Measurements from ENCODE around the gene GPC4.

GPC4 gene

GRCh38 chrX:133412246-133412645 is 3.0 kb downstream of the GPC4 start:
- TF ChIP-seq RAD21 (IDR thresholded peaks at IDR 0.05; ENCODE audit: low read depth) (no peak), ZBTB7A (IDR thresholded peaks at IDR 0.05; ENCODE audit: low read depth) (no peak), TEAD4 (IDR thresholded peaks at IDR 0.05) (peak; percentile 78), NFIC (IDR thresholded peaks at IDR 0.05) (peak; percentile 43), CEBPB (IDR thresholded peaks at IDR 0.05) (no peak), FOXM1 (IDR thresholded peaks at IDR 0.05; ENCODE audit: borderline replicate concordance, low read depth) (no peak), TCF12 (IDR thresholded peaks at IDR 0.05; ENCODE audit: low read depth) (no peak), TAF1 (IDR thresholded peaks at IDR 0.05; ENCODE audit: low read depth) (no peak), EP300 (IDR thresholded peaks at IDR 0.05; ENCODE audit: borderline replicate concordance) (peak; percentile 62; the same call in 1 of the 2 replicates)
- TF ChIP-seq, protein P1, sequence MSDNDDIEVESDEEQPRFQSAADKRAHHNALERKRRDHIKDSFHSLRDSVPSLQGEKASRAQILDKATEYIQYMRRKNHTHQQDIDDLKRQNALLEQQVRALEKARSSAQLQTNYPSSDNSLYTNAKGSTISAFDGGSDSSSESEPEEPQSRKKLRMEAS (IDR thresholded peaks at IDR 0.05), result no peak; the same call in 1 of the 2 replicates

GRCh38 chrX:133410550-133410949 is 4.7 kb downstream of the GPC4 start:
- TF ChIP-seq ZBTB7A (IDR thresholded peaks at IDR 0.05; ENCODE audit: low read depth) (no peak), NFIC (IDR thresholded peaks at IDR 0.05) (no peak), TAF1 (IDR thresholded peaks at IDR 0.05; ENCODE audit: low read depth) (no peak), TEAD4 (IDR thresholded peaks at IDR 0.05) (no peak), YY1 (IDR thresholded peaks at IDR 0.05; ENCODE audit: low read depth) (no peak)

DNA sequence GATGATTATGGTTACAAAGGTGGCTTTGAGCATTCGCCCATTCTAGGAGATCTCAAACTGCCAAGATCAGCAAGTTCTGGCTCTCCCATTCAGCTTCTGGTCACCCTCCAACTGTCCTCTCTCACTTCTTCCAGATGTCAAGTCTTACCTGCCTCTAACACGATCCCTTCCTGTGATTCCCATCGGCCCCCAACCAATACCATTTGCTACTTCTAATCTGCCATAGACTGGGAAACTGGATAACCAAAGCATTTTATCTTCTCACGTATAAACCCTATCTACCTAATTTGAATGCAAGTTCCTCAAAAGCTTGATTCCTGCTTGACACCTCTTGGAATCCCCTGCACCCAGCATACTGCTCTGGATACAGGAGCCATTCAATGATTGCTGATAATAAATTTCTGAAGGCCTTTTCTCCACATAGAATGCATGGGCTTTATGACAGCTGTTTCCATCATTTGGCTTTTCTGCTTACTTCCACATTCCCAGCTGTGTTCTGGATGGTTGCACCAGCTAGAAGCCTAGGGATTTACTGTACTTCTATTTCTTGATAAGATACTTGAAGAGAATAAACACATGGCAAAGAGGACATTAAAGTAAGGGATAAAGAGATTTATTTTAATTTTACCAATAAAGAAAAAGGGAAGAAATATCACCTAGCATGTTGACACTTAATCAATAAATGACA is 9.6 kb downstream of the GPC4 start:
- TF ChIP-seq CEBPB (IDR thresholded peaks at IDR 0.05) (no peak), TAF1 (IDR thresholded peaks at IDR 0.05; ENCODE audit: low read depth) (no peak), FOXM1 (IDR thresholded peaks at IDR 0.05; ENCODE audit: borderline replicate concordance, low read depth) (no peak), NFIC (IDR thresholded peaks at IDR 0.05) (no peak), EP300 (IDR thresholded peaks at IDR 0.05; ENCODE audit: borderline replicate concordance) (no peak), YY1 (IDR thresholded peaks at IDR 0.05; ENCODE audit: low read depth) (no peak), TCF12 (IDR thresholded peaks at IDR 0.05; ENCODE audit: low read depth) (no peak), TEAD4 (IDR thresholded peaks at IDR 0.05) (no peak), CREB1 (IDR thresholded peaks at IDR 0.05; ENCODE audit: low read depth) (no peak), EGR1 (IDR thresholded peaks at IDR 0.05) (no peak)
- TF ChIP-seq, protein P2, sequence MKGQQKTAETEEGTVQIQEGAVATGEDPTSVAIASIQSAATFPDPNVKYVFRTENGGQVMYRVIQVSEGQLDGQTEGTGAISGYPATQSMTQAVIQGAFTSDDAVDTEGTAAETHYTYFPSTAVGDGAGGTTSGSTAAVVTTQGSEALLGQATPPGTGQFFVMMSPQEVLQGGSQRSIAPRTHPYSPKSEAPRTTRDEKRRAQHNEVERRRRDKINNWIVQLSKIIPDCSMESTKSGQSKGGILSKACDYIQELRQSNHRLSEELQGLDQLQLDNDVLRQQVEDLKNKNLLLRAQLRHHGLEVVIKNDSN (IDR thresholded peaks at IDR 0.05), result no peak
- TF ChIP-seq, protein P3, sequence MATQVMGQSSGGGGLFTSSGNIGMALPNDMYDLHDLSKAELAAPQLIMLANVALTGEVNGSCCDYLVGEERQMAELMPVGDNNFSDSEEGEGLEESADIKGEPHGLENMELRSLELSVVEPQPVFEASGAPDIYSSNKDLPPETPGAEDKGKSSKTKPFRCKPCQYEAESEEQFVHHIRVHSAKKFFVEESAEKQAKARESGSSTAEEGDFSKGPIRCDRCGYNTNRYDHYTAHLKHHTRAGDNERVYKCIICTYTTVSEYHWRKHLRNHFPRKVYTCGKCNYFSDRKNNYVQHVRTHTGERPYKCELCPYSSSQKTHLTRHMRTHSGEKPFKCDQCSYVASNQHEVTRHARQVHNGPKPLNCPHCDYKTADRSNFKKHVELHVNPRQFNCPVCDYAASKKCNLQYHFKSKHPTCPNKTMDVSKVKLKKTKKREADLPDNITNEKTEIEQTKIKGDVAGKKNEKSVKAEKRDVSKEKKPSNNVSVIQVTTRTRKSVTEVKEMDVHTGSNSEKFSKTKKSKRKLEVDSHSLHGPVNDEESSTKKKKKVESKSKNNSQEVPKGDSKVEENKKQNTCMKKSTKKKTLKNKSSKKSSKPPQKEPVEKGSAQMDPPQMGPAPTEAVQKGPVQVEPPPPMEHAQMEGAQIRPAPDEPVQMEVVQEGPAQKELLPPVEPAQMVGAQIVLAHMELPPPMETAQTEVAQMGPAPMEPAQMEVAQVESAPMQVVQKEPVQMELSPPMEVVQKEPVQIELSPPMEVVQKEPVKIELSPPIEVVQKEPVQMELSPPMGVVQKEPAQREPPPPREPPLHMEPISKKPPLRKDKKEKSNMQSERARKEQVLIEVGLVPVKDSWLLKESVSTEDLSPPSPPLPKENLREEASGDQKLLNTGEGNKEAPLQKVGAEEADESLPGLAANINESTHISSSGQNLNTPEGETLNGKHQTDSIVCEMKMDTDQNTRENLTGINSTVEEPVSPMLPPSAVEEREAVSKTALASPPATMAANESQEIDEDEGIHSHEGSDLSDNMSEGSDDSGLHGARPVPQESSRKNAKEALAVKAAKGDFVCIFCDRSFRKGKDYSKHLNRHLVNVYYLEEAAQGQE (IDR thresholded peaks at IDR 0.05; ENCODE audit: low read depth), result no peak
- TF ChIP-seq, protein P1 (IDR thresholded peaks at IDR 0.05), result no peak

DNA sequence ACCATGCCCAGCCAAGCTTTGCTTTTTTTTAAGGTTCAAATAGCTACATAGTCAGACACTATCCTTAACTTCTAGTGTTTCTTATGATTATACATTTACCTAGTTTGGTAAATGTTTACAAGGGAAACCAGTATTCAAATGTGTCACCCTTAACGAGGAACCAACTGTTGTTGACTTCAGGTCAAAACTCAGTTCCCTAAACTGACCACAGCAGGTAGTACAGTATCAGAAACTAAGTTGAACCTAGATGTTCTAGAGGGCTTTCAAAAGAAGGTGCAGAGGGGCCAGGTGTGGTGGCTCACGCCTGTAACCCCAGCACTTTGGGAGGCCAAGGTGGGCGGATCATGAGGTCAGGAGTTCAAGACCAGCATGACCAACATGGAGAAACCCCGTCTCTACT is 11.3 kb downstream of the GPC4 start:
- TF ChIP-seq EP300 (IDR thresholded peaks at IDR 0.05; ENCODE audit: borderline replicate concordance), result no peak
- TF ChIP-seq RAD21 (IDR thresholded peaks at IDR 0.05; ENCODE audit: low read depth), result no peak
- TF ChIP-seq NFIC (IDR thresholded peaks at IDR 0.05), result no peak
- TF ChIP-seq, protein P2 (IDR thresholded peaks at IDR 0.05), result no peak
- TF ChIP-seq CEBPB (IDR thresholded peaks at IDR 0.05), result no peak
- no peak for TF ChIP-seq FOXM1 (IDR thresholded peaks at IDR 0.05; ENCODE audit: borderline replicate concordance, low read depth)
- TF ChIP-seq TEAD4 (IDR thresholded peaks at IDR 0.05), result no peak
- no peak for TF ChIP-seq CREB1 (IDR thresholded peaks at IDR 0.05; ENCODE audit: low read depth)

DNA sequence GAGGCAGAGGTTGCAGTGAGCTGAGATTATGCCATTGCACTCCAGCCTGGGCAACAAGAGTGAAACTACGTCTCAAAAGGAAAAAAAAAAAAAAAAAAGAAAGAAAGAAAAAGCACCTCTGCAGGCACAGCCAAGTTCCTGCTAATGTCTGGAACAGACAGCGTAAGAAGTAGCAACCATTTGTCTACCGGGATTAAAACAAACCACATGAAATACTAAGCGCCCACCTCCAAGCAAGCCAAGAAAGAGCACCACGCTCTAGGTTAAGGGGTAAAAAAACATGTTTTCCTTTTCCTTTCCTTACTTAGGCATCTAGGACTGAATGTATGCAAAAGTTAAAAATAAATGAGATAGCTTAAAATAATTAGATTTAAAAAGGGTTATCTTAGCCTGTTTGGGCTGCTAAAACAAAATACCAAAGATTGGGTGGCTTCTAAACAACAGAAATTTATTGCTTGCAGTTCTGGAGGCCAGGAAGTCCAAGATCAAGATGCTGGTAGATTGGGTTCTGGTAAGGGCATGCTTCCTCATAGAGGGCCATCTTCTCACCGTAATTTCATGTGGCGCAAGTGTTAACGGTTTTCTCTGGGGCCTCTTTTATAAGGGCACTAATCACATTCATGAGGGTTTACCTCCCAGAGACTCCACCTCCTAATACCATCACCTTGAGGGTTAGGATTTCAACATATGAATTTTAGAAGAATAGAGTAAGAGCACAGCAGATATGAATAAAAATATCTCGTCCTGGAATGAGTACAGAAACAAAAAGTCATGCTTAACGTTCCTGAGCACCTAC is 12.3 kb downstream of the GPC4 start:
- no peak for TF ChIP-seq FOXM1 (IDR thresholded peaks at IDR 0.05; ENCODE audit: borderline replicate concordance, low read depth)
- TF ChIP-seq, protein P3 (IDR thresholded peaks at IDR 0.05; ENCODE audit: low read depth), result no peak
- TF ChIP-seq, protein P1 (IDR thresholded peaks at IDR 0.05), result no peak
- no peak for TF ChIP-seq YY1 (IDR thresholded peaks at IDR 0.05; ENCODE audit: low read depth)
- TF ChIP-seq ZBTB7A (IDR thresholded peaks at IDR 0.05; ENCODE audit: low read depth), result no peak
- TF ChIP-seq EP300 (IDR thresholded peaks at IDR 0.05; ENCODE audit: borderline replicate concordance), result no peak
- TF ChIP-seq CEBPB (IDR thresholded peaks at IDR 0.05), result no peak
- TF ChIP-seq, protein P2 (IDR thresholded peaks at IDR 0.05), result no peak
- TF ChIP-seq NFIC (IDR thresholded peaks at IDR 0.05), result no peak
- no peak for TF ChIP-seq TCF12 (IDR thresholded peaks at IDR 0.05; ENCODE audit: low read depth)
- TF ChIP-seq RAD21 (IDR thresholded peaks at IDR 0.05; ENCODE audit: low read depth), result no peak
- no peak for TF ChIP-seq EGR1 (IDR thresholded peaks at IDR 0.05)

All from Ishikawa (cell line).